Right kidney (tissue), 1 donor: ENCODE measurements around the gene FAM240A.

ENCODE experiments used
- DNase-seq: peaks from one replicate; pipeline ENCODE4 v3.0.0-alpha.2; 2016

FAM240A gene

DNA sequence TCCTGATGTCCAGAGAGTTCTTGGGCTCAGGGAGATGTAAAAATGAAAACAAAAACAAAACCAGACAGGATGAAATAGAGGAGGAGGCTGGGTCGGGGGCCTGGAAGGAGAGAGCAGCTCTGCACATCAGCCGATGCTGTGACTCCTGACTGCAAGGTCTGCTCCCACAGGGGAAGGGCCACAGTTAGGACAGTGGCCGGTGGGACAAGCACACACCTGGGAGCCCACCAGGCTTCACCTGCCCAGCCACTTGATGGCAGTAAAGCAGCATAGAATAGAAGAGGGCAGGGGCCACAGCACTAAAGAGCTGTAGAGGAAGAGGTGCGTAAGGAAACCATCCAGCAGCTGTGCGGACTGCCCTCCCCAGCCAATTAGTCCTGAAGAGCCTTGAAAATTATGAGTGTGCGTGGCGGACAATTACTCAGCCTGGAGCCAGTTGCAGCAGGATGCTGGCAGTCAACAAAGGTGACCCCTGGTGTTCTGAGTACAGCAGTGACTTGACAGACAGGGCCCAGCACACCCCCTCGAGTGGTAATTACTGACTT is 51.3 kb downstream of the FAM240A start:
- no peak for DNase-seq

GRCh38 chr3:46664188-46664970 is 52.1 kb downstream of the FAM240A start:
- DNase-seq: no peak

DNA sequence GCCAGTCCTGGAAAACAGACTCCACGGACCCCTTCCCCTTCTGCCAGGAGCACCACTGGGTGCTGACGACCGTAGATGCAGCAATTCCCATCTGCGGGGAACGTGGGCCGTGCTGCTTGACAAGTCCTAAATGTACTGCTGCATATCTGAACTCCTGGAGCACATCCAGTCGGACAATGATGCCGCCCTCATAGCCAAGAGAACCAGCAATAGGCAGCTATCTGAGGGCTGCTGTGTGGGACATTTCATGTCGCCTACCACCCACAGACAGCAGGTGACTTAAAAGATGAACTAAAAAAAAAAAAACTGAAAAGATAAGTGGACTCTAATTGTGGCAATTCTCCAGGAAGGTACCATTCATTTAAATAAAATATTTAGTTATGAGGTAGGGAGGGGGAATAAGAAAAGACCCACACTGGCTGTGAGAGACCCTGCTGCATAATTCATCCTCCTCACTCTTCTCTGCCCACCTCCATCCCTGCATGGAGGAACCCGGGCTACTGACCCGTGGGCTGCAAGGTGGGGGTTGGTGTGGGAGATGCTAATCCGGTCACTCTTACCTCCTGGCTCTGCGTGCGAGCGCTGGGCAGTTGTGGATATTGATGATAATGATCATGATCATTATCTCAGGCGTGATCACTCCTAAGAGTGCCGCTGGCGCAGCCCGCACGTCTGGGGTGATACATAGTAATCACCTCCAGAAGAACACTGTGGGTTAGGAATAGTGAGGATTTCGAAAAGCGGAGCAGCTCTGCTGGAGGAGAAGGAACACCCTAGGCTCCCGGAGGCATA is 52.8 kb downstream of the FAM240A start:
- no peak for DNase-seq

- no peak for DNase-seq
Measured at GRCh38 chr3:46665763-46666452, 53.6 kb downstream of the FAM240A start.

DNA sequence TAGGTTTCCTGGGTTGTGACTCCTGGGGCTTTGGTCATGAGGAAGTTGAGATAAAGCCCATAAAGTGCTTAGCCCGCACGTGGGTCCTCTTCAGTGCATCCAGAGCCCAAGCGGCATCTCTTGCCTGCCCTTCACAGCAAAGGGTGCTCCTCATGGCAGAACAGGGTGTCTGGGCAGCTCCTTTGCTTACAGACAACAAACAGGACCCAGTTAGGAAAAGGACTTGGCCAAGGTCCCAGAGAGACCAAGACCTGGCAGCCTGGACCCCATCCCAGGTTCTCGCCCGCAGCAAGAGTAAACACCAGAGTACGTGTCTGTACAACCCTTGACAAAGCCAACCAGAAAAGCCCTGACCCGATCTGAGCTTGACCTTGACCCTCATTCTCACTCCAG is 54.1 kb downstream of the FAM240A start:
- DNase-seq: no peak

- DNase-seq: no peak
Measured at GRCh38 chr3:46667061-46667621, 54.8 kb downstream of the FAM240A start.

DNA sequence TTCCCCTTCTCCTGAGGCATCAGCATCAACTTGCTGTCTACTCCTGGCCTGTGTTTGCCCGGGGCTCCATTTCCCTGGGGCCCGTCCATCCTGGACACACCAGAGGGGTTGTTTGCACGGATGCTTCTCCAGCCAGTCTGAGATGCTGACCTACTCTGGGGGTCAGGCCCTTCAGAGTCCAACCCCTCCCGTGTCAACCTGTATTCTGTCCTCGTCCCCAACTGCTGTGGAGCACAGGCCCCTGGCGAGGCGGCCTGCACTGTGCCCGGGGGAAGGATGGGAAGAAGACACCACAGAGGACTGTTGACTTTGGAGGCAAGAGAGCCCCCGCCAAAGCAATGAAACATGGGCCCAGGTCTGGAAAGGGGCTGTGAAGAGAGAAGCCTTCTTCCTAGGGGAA is 55.3 kb downstream of the FAM240A start:
- DNase-seq: no peak

DNA sequence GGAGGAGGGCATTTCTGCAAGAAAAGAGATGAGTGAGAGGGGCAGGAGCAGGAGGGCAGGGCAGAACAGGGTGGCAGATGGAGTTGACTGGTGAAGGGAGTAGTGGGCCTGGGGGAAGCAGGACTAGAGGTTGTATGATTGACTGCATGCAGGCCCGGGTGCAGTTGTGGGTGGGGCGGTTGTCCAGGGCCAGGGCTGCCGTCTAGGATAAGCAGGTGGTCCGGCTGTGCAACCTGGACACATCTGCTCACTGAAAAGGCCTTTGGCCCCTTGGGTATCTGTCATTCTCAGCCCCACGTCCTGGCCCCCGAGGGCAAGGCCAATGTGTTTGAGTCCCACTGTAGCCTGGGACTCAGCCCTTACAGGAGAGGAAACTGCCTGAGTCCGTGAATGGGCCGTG is 55.8 kb downstream of the FAM240A start:
- DNase-seq: no peak

- DNase-seq: no peak
Measured at GRCh38 chr3:46668591-46668990, 56.3 kb downstream of the FAM240A start.

- no peak for DNase-seq
Measured at GRCh38 chr3:46669191-46669999, 57.1 kb downstream of the FAM240A start.

GRCh38 chr3:46670000-46670890 is 57.9 kb downstream of the FAM240A start:
- no peak for DNase-seq

- DNase-seq: no peak
Measured at GRCh38 chr3:46670891-46671427, 58.6 kb downstream of the FAM240A start.

DNA sequence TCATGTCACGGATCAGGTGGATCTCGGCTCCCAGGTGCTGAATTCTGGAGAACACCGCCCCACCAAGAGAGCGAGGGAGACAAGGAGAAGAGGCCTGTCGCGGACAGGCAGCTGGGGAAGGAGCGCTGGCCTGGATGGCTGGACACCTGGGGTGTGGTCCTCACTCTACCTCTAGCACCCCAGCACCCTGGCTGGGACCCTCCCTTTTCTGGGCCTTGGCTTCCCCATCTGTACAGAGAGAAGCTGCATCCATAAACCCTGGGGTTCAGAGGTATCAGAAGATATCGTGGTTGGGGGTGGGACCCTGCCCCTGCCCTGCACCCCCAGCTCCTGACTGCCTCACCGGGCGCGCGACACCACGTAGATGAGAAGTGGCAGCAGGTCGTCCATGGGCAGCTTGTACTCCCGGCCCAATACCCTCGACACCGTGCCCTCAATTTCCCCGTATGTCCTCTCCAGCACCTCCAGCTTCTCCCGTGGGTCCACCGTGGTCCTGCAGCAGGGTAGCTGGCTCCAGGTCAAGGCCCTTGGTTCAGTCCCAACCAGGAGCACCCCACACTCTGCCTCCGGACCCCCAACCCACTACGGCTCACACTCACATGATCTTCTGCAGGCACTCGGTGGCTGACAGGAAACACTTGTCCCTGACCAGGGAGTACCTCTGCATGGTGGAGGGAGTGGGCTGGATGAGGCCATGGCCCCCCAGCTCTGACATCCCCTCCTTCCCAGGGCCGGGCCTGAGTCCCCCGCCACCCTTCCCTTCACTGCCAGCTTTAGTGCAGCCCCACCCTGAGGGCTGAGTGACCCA is 59.4 kb downstream of the FAM240A start:
- no peak for DNase-seq

DNA sequence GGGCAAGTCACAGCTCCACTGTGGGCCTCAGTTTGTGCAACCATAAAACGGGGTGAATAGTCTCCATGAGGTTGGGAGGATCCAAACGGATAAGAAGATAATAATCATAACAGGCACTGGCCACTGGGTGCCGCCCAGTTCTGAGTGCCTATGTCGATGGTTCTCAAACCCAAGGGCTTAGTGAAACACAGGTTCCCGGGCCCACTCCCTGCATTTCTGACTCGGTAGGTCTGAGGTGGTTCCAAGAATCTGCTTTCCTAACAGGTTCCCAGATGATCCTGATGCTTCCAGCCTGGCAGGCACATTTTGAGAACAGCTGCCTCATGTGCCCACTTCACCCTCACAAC is 60.0 kb downstream of the FAM240A start:
- DNase-seq: no peak

DNA sequence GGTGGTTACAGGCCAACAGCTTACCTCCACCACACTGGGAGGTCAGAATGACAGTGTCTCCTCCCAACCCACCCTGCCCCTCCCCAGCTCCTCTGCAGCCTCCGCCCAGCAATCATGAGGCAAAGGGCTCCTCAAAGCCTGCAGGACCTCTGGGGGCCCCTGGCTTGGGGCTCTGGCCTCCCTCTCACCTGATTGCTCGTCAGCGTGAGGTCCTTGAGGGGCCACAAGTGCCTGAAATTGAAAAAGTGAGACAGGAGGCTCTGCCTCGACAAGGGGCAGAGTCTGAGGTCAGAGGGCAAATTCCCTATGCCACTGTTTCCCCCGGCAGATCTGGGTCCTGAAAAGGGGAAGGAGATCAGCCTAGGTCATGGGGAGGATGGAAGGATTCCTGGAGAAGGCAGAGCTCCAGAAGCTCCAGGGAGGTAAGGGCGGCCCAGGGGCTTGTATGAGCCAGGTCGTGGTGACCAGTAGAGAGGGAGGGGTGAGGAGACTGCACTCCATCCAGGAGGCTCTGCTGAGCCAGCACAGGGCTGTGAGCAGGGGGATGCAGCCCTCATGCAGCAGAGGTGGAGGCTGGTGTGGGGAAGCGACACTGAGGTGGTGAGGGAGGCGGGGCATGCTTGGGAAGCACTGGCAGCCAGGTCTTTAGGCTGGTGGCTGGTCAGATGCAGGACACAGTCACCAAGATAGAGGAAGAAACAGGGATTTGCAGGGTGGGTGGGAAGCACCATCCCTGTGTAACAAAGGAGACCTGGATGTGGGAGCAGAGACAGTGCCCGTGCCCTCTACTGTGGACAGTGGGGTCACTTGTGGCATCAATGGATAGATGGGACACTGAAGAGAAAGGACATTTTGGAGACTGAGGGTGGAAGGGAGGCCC is 61.1 kb downstream of the FAM240A start:
- DNase-seq: no peak

GRCh38 chr3:46674031-46674845 is 61.9 kb downstream of the FAM240A start:
- no peak for DNase-seq

GRCh38 chr3:46675426-46675825 is 63.1 kb downstream of the FAM240A start:
- DNase-seq: no peak
